Iris pigment epithelial cell (primary cell): ENCODE data around the gene PDE4B.

Experiments used
- DNase-seq: peaks from one replicate; pipeline ENCODE4 v3.0.0-alpha.2; 2011; ENCODE audit warnings: low read depth

The PDE4B gene

DNA sequence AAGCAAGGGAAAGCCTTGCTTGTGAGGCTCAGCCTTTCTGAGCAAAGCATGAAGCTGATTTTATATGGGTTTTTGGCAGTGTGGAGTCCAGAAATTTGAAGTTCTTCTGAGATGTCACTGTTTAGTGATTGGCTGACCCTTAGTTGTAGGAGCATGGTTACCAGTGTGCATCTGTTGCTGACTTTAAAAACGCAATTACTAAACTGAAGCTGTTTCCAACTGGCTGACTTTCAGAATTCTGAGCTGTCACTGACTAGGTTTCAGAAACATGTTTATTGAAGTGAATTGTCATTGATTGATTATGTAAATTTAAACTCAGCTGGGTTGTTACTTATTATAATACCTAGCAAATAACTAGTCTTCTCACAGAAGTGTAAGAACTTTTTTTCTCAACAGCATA lies 89.4 kb downstream of the PDE4B start:
- no peak for DNase-seq

- no peak for DNase-seq
Observed at GRCh38 chr1:65889441-65889840, 96.7 kb downstream of the PDE4B start.

GRCh38 chr1:65890201-65890843 lies 97.6 kb downstream of the PDE4B start:
- peak; percentile 3 for DNase-seq

DNA sequence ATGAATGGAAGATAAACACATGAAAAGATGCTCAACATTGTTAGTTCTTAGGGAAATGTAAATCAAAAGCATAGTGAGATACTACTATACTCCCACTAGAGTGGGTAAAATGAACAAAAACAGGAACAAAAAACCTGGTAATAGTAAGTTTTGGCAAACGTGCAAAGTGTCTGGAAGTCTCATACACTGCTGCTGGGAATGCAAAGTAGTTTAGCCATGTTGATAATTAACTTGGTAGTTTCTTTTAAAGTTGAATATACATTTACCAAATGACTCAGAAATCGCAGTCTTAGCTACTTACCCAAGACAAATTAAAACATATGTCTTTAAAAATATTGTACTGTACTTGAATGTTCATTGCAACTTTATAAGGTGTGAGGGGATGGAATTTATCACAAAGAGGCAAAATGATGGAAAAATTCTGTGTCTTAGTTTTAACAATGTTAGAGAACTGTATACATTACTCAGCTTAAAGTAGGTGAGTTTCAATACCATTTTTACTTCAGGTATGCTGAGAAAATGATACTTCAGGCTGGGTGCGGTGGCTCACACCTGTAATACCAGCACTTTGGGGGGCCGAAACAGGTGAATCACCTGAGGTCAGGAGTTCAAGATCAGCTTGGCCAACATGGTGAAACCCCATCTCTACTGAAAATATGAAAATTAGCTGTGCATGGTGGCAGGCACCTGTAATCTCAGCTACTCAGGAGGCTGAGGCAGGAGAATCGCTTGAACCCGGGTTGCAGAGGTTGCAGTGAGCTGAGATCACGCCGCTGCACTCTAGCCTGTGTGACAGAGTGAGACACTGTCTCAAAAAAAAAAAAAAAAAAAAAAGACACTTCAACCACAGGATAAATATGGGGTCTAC lies 102.3 kb downstream of the PDE4B start:
- DNase-seq: no peak

DNA sequence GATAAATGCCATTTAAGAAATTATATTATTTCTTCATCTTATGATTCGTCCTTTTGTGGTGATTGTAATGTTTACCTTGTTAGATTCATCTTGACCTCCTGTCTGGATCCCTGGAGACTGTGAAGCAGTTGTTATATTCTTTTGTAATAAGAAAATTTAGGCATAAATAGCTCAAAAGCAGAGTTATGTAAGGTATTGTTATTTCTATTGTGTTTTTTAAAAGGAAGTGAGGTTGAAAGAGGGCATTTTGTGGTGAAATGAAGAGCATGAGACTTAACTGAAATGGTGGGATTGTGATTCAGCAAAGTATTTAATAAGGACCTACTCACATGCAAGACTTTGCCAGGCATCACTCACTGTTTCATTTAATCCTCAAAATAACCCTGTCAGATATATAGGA lies 104.0 kb downstream of the PDE4B start:
- DNase-seq: no peak

- no peak for DNase-seq
Observed at GRCh38 chr1:65897485-65897884, 104.8 kb downstream of the PDE4B start.

GRCh38 chr1:65904681-65905083 lies 112.0 kb downstream of the PDE4B start:
- no peak for DNase-seq

GRCh38 chr1:65910432-65910831 lies 117.7 kb downstream of the PDE4B start:
- no peak for DNase-seq

GRCh38 chr1:65911679-65912078 lies 119.0 kb downstream of the PDE4B start:
- no peak for DNase-seq

GRCh38 chr1:65918564-65918963 lies 125.9 kb downstream of the PDE4B start:
- DNase-seq: no peak

GRCh38 chr1:65921446-65921845 lies 128.8 kb downstream of the PDE4B start:
- no peak for DNase-seq

DNA sequence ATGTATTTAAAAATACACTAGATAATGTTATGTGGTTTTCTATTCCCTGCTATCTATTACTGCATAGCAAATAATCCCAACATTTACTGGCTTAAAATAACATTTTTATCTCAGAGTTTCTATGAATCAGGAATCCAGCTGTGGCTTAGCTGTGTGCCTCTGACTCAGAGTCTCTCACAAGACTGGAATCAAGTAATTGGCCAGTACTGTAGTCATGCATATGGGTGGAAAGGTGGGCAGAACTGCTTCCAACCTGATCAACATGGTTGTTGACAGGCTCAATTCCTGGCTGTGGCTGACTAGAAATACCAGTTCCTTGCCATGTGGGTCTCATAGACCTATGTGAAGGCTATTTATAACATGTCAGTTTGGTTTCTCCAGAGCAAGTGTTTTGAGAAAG lies 131.8 kb downstream of the PDE4B start:
- peak; percentile 68 for DNase-seq

DNA sequence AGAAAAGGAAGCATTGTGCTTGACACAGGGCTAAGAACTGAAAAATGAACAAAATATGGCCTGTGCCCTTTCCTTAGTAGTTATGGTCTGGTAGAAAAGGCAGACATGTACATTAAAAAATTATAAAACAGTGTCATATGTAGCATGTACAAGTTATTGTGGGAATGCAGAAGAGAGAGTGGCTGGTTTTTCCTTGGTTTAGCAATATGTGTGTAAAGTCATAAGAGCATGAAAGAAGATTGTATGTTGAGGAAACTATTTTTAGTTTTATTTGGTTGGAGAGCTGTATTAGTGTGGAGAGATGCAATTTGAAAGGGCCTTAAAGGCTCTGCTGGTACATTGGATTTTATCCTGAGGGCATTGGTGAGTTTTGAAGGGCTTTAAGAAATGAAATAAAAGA lies 145.8 kb downstream of the PDE4B start:
- no peak for DNase-seq

DNA sequence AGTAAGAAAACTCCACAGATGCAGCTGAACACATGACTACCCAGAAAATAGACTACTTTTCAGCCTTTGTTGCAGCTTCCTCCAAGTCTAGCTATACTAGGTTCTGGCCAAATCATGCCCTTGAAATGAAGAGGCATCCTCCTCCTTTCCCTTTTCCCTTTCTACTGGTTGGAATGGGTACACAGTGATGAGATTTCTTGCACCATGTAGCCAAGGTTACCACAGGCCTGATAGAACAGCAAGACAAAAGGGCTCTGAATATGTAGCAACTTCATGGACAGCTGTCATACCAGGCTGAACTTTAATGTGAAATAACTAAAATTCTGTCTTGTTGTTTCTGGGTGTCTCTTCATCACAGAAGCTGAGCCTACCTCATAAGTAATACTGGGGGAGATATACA lies 146.5 kb downstream of the PDE4B start:
- DNase-seq: no peak

GRCh38 chr1:65939636-65940035 lies 146.9 kb downstream of the PDE4B start:
- DNase-seq: no peak

DNA sequence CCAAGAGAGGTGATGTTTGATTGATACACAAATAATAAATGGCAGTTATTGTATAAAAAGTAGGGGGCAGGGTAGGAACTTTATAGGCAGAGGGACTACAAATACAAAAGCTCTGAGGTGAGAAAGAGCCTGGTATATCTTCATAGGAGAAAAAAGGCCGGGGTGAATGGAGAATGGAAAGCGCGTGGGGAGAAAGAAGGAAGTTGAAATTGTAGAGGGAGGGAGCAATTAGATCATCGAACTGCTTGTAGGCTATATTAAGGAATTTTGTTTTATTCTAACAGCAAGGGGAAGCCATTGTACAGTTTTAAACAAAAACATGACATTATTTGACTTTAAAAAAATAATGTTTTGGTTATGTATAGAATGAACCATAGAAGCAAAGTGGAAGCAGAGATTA lies 147.4 kb downstream of the PDE4B start:
- DNase-seq: no peak

- no peak for DNase-seq
Observed at GRCh38 chr1:65942476-65942875, 149.8 kb downstream of the PDE4B start.

- DNase-seq: no peak
Observed at GRCh38 chr1:65946376-65946775, 153.7 kb downstream of the PDE4B start.

DNA sequence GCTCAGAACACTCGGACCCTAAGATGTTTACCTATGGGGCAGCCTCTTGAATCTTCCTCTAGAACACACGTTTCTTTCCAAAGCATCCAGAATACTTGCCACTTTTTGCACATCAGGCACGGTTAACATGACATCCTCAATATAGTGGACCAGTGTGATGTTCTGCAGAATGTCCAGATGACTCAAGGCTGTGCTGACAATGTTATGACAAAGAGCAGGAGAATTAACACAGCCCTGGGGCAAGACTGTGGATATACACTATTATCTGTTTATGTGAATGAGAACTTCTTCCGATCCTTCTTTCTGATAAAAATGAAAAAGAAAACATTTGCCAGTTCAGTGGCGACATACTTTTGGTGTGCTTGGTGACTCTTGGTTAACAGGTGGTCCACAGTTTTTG lies 154.3 kb downstream of the PDE4B start:
- DNase-seq: no peak

DNA sequence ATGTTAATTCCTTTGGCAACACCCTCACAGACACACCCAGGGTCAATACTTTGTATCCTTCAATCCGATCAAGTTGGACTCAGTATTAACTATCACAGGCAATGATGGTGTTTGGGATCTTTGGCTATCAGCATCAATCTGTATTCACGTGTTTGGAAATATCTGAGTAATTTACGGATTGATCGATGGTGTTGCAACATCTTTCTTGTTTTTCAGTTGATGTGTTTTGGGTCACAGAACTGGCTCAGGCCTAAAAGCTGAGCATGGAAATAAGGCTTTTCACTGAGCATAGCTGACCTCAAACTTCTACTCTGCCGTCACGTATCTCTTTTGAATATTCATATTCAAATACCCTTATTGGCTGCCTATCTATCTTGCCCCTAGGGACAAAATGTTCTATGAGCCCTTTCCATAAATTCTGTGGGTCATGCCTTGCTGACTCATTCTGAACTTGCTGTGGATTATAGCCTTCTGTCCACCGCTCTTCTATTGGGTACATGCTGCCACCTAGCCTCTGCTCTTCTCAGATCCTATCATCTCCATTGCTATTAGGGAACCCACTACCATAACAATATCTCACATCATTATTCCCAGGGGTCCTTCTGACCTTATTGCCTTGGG lies 156.0 kb downstream of the PDE4B start:
- peak; percentile 27 for DNase-seq

GRCh38 chr1:65949230-65949626 lies 156.5 kb downstream of the PDE4B start:
- DNase-seq: no peak

GRCh38 chr1:65949933-65950332 lies 157.2 kb downstream of the PDE4B start:
- DNase-seq: no peak

DNA sequence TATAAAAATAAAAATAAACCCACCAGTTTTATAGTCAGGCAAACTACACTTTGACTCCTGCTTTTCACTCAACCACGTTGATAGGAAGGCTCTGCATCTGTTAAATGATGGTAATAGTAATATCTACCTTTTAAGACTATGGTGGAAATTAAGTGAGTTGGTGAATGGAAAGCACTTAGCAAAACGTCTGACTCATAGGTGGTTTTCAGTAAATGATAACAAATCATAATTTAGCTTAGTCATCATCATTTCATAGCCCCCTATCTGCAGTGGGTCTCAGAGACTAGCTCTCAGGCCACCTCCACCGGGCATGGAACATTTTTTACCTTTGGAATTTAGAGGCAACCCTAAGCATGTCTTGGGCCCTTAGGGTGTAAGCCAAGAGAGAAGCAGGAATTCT lies 160.0 kb downstream of the PDE4B start:
- DNase-seq: peak; percentile 14
